GM19438 (cell line): ENCODE results near the gene GRHL3.

Experiments
- ATAC-seq: cut with Tn5 transposase; IDR thresholded peaks from one replicate; pipeline ENCODE4 v1.9.1; 2021; ENCODE audit warnings: low read depth; ENCODE audit not compliant: unreplicated experiment

Gene GRHL3

DNA sequence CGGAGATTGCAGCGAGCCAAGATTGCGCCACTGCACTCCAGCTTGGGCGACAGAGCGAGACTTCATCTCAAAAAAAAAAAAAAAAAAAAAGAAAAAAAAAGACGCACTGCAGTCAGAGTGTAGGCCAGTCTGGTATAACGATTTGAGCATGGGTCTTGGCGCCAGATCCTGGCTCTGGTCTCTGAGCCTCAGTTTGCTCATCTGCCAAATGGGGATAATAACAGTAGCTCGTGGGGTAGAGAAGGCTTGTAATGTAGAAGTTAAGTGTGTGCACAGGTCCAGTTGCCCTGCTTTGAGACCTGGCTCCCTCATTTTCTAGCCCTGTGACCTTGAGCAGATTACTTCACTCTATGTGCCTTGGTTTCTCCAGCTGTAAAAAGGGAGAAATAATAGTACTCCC, 26.3 kb upstream of the GRHL3 start:
- no peak for ATAC-seq

DNA sequence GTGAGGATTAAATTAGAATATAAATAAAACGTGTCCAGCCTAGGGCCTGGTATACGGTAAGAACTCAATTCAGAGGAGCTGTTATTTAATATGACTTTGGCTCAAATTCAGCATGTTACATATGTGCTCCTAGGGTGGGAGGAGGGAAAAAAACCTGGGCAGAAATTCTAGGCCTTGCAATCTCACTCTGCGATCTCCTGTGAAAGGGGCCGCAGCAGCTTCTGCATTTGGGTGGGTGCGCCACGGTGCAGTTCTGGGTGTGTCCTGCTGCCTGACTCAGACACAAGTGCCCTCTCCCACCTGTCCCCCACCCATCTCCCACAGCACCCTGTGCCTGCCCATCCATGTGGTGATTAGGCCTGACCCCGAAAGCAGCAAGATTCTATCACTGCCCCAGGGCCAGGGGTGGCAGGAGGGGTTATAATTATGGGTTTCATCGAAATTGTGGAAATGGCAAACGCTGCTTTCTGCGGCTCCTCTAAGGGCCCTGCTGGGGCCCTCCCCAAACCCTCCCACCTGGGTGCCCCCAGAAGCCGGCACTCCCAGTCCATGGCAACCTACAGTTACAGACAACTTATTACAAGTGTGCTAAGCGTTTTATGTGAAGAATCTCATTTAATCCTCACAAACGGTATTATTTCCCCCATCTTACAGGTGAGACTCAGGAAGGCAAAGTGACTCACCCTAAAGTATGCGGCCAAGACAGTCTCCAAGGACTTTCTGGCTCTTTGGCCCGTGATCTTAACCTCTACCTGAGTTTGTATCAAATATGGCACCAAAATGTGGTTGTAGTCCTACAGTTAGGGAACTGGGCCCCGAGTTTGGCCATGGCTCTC, 25.5 kb upstream of the GRHL3 start:
- no peak for ATAC-seq

DNA sequence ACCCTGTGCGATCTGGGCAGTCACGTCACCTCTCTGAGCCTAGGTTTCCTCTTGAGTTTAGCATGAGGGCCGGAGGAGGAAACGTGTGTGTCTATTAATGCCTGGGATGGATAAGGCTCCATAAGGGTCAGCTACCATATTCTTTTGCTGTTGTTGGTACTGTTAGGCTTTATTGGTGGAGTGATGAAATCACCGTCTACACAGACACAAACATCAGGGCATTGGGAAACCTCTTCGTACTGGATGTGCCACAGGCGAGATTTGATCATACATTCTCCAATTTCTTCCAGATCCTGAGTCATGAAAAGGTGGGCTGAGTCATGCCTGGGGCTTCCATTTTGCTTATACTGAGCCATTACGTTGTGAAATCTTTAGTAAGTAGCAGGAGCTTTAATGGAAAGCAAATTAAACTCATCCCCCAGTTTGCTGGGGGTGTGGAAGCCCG, 24.9 kb upstream of the GRHL3 start:
- no peak for ATAC-seq

DNA sequence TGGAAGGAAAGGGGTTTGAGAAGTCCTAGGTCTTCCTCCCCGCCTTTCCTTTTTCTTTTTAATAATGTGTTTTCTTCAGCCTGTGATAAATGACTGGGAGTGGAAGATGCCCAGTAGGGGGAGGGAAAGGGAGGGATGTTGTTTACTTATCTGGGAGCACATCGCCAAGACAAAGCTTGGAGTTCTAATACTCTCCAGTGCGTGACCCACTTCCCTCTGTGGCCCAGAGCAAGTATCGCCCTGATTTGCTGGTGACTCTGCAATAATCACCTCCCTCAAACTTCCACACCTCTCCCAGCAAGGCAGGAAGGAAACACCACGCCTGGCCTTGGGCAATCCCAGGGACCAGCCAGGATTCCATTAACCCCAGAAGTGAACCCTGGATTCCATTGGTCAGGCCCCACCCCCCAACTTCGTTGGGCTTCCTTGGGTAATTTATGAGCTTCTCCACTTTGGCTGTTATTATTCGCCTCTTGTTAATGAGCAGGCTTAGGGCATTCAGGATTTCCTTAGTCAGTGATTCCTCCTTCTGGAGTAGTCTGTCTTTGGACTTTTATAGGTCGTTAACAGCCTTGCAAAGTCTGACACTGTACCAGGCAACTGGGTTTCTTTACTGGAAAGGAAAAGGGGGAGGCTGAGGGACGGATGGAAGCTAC, 24.3 kb upstream of the GRHL3 start:
- ATAC-seq: no peak

DNA sequence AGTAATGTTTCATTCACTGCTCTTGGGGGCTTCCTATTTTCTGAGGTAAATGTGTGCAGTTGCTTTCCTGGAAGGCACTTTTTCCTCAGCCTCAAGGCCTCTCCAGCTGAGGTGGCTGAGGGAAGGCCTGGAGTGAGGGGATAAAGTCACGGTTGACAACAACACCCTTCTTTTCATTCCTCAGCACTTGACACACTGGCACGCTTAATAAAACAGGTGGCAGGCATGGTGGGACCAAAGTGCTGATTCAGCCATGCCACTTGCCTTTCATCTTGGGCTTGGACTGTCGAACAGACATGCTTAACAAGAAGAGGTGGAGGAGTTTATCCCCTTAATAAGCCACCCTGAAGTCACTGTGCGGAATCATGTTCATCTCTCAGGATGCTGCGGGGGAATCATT, 23.6 kb upstream of the GRHL3 start:
- no peak for ATAC-seq

DNA sequence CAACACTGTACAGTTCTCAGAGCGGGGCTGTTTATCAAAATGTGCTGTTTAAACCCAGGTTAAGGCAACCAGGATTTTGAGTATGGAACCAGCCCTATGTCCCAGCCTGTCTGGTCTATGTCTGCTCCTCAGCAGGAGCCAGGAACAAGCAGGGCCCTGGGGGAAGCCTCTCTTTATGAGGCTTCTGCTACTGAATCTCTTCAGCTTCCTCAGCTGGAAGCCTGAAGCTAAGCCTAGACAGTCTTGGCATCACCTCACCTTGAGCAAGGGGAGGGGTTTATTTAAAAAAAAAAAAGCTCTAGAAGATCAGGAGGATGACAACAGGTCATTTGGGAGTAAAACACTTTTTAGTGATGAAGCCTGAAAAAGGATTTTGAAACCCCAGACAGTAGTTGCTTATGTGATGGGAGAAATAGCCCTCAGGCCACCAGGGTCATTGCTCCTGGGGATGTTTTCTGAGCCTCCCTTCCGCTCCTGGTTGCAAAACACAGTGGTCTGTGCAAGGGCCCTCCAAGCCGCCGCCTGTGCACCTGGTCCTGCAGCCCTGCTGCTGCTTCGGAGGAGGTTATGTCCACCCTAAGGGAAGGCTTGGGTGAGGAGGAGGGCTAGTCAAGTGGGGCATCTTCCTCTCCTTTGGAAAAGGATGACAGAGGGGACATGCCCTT, 21.8 kb upstream of the GRHL3 start:
- ATAC-seq: no peak

DNA sequence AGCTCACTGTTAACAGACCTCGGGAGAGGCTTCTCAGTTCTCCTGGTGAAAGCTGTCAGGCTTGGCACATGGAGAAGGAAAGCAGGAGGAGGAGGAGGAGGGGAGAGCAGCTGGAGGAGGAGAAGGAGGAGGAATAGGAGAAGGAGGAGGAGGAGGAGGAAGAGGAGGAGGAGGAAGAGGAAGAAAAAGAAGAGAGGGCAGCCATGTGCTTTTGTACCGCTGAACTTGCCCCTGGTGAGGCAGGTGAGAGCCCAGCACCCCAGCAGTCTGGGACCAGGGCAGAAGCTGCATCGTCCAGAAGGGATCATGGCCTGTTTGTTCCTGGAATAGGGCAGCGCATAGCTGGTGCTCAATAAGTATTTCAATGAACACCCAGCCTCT, 21.3 kb upstream of the GRHL3 start:
- ATAC-seq: no peak

DNA sequence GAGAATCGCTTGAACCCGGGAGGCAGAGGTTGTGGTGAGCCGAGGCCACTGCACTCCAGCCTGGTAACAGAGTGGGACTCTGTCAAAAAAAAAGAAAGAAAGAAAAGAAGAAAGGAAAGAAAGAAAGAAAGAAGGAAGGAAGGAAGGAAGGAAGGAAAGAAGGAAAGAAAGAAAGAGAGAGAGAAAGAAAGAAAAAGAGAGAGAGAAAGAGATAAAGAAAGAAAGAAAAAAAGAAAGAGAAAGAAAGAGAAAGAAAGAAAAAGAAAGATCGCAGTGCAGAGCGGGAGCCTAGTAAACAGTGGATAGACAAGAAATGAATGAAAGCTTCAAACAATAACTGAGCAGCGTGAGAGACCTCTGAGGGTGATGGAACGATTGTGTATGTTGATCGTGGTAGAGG, 20.6 kb upstream of the GRHL3 start:
- no peak for ATAC-seq

DNA sequence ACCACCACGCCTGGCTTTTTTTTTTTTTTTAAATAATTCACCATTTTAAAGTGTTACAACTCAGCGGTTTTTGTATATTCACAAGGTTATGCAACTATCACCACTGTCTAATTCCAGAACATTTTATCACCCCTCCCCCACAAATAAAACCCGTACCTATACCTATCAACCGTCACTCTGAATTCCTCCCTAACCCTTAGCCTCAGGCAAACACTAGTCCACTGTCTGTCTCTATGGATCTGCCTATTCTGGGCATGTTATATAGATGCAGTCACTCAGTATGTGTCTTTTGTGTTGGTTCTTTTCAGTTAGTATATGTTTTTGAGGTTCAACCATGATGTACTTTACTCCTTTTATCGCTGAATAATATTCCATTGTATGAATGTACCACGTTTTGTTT, 19.3 kb upstream of the GRHL3 start:
- ATAC-seq: no peak

DNA sequence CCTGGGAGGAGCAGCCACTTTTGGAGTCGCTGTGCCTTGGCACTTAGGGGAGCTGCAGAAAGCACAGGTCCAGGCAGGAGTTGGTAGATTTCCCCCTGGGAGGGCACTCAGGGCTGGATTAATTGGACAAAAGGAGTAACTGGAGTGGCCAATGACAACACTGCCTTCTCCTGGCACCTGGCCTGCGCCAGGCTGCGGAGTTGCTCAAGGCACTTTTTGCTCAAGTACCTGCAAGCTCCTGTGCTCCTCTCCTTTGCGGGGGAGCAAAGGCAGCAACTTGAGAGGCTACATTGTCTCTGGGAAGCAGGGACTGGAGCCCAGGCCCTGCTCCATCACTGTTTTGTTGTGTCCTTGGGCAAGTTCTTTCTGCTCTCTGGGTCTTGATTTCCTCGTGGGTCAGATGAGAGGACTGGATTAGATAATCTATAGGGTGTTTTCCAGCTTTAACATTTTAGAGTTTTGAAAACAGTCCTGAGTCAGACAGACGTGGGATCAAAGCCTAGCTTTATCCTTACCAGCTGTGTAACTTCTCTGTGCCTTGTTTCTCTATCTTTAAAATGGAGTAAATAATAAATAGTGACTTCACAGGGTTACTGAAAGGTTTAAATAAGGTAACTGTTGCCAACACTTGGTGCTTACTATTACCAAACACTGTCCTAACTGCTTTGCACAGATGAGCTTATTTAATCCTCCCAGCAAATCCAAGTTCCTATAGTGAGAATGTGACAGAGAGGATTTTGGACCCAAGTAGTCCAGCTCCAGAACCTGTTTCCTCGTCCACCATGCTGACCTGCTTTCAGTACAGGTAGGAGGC, 18.0 kb upstream of the GRHL3 start:
- no peak for ATAC-seq

DNA sequence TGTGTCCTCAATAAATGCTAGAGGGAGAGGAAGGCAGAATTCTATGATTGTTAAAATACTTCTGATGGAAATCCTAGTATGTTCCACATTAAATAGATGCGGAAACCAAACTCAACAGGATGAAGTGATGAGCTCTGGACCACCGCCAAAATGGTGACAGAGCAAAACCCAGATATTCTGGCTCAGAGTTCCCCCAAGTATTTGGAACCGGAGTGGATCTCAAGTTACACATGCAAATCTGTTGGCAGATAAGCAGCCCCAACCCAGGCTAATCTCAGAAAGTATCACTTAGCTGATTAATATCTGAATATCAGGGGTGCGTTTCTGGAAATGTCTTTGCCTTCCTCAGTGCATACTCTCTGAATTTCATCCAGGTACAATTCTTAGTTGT, 17.4 kb upstream of the GRHL3 start:
- ATAC-seq: no peak

DNA sequence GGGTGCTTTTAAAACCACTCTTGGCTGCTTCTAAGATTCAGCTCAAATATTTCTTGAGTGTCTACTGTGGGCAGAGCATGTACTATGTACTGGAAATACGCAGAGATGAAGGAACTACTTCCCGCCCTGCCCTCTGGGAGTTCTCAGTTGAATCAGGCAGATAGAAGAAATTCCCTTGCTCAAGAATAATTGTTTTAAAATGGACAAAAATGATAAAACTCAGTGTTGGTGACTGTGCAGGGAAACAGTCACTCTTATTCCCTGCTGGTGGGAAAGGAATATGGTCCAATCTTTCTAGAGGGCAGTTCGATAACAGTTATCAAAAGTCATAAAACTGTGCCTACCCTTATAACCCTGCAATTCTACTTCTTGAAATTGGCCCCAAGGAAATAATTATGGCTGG, 16.9 kb upstream of the GRHL3 start:
- no peak for ATAC-seq

DNA sequence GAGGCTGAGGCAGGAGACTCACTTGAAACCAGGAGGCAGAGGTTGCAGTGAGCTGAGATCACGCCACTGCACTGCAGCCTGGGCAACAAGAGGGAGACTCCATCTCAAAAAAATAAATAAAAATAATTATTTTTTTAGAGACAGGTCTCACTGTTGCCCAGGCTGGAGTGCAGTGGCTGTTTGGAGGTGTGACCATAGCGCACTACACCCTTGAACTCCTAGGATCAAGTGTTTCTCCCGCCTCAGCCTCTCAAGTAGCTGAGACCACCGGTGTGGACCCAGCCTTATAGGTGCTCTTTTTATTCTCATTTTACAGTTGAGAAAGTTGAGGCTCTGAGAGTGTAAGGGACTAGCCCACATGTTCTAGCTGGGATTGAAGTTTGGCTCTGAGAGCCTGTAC, 15.6 kb upstream of the GRHL3 start:
- ATAC-seq: no peak

DNA sequence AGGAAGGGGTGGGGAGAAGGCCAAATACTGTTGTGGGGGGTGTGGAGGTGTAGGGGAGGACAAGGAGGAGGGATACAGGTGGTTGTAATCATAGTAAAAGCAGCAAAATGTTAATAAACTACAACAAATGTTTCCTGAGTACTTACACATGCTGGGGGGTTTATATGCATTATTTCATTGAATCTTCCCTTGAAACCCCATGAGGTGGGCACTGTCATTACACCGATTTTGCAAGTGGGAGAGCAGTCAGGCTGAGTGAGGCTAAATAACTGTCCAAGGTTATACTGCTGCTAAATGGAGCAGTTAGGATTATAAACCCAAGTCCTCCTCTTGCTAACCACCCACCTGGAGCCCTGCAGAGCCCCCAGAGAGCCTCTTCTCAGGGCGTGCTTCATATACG, 14.4 kb upstream of the GRHL3 start:
- no peak for ATAC-seq

DNA sequence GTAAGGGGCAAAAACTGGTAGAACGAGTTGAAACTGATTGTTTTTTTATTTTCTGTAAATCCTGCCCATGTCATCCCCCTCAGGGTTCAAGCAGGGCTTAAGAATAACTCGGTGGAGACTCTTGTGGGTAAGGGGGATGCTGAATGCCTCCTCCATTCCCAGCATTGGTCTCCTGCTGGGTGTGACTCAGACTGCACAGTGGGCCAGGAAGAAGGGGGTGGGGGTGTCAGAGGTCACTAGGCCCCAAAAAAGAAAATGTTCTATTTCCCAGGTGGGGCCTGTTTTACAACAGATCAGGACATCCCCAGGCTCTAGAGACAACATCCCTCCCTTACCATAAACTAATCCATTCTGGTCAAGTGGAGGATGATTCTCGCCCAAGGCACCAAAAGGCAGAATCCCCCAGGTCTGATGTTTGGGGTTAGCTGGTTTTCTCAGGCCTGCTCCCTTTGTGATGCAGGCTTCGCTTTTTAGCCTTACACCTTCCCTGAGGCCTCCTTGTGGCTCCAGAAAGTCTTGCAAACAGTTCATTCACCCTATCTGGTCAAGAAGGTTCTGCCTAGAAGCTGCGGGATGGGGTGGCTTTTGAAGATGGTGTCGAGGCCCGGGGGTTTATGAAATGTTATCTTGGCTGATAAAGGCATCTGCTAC, 10.7 kb upstream of the GRHL3 start:
- ATAC-seq: no peak

DNA sequence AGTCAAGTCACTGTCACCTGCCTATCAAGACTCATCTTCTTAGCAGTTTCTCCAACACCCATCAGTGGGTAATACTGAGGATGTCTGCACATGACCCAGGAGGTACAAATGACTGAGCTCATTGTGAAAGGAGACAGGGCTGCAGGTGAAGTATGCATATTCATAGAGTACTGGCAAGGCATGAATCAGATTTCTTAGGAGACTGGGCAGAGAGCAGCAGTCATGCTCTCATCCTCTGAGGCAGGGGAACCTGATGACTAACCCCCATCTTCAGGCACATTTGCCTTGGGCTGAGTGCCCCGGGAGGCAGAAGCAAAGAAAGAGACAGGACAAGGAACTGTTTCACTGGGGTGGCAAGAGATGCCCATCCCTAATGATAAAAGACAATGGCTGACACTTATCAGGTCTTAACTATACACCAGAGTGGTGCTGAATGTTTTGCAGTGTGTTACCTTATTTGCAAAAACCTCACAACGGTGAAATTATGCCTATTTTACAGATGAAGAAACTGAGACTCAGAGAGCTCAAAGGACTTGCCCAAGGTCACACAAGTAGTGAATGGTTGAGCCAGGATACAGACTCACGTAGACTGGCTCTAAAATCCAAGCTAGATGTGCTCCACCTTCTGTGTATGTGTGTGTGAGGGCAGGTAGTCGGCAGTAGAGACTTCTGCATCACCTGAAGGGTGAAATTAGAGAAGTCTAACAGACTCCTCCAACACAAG, 9.2 kb upstream of the GRHL3 start:
- no peak for ATAC-seq

DNA sequence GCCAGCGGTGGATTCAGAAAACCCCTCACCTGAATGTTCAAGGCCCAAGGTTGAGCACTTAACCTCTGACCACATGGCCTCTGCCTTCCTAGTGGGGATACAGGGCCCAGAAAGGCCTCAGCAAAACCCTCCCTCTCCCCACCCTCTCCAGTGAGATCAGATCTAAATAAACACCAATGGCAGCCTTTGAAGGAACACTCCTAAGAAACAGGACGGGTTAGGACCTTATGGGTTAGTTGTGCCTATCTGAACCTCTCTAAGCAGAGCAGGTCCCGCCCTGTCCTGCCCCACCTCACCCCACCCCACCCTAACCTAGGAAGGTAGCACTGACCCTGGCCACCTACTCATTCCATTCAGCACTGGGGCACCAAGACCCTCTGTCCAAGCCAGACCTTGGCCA, 7.9 kb upstream of the GRHL3 start:
- no peak for ATAC-seq

DNA sequence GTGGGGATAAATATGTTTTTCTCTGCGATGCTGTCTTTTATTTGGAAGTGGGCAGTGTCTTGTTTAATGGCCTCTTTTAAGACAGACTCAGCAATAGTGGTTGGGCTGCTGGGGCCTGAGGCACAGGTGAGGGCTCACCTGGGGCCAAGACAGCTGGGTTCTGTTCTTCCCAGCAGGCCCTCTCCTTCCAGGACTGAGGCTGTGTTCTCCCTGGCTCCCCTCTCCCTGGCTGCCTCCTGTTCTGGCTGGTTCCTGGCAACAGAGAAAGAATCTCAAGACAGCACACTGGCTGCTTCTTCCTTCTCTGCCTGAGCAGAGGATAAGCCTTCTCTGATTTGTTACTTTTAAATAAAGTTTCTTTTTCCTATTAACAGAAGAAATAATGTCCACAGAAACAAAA, 7.4 kb upstream of the GRHL3 start:
- ATAC-seq: no peak

DNA sequence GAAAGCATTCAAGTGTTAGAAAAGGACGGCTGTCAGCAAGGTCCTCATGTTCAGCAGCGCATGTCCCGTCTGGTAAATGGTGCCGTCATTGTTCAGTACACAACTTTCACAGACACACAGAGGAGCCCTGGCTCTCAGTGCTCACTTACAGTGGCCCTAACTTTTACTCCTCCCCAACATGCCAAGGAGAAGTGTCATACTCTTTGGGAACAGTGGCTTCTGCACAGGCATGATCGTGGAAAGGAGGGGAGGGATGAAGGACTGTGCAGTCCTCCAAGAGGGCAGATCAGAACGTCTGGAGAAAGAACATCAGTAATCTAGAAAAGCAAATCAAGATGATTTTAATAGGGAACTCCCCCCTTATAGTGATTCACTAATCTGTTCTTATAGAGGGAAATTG, 3.8 kb upstream of the GRHL3 start:
- no peak for ATAC-seq

DNA sequence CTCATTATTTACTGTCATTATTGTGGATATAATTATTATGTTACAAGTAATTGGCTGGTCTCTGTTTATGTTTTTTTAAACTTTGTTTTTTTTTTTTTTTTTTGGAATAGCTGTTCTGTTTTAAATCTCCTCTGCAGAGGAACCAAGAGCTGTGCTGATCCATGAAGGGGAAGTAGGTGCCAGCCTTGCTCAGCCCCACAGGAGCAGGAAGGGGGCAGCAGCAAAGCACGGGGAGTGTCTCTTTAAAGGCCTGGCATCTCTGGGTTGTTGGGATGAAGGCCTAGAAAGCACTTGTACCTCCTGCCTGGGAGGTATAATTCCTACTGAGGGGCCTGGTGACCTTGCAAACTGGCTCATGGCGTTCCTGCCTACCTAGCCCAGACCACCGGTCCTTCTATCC, 2.5 kb upstream of the GRHL3 start:
- no peak for ATAC-seq
